22Rv1 (cell line): ENCODE results near the gene FAM227B.

Source experiments
- CTCF ChIP-seq: fragments of 450-650 bp; IDR thresholded peaks from 2 replicates; pipeline ENCODE4 v1.5.1; 2017; ENCODE audit warnings: mild to moderate bottlenecking
- ZFX ChIP-seq: fragments of 450-650 bp; IDR thresholded peaks from 2 replicates; pipeline ENCODE4 v1.6.1; 2017; ENCODE audit warnings: antibody characterized with exemption, borderline replicate concordance

- TF ChIP-seq CTCF = no peak
- TF ChIP-seq ZFX = no peak
Observed at GRCh38 chr15:49415638-49416037, 205.0 kb downstream of the FAM227B start.
